ENCODE results near the gene MYO6.

MYO6 gene

DNA sequence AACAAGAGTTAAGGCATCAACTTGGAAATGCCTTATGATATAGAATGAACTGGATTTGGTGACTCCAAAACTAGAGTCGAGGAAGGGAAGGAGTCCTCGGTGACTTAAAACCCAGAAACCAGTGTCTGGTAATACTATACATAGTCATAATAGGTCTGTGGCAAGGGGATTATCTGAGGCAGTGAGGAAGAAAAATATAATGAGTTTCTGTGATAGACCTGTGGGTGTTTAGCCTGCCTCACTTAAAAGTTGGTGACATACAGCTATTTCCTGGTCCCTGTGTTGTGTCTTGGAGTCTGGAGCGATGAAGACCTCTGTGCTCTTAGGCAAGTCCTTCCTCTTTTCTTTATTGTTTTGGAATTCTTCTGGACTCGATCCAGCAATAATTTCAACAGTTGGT lies 5.1 kb upstream of the MYO6 start:
- H3K27ac ChIP-seq (ENCODE audit: low read depth, low read length, poor library complexity, severe bottlenecking), result no peak overlapping the region
- H3K79me2 ChIP-seq (ENCODE audit: insufficient read depth, low read length), result no peaks in the 10 kb centered on the region
- no peaks in the 10 kb centered on the region for H3F3A ChIP-seq (ENCODE audit: insufficient read depth, low read length)
- H3K9ac ChIP-seq (ENCODE audit: low read length), result no peak overlapping the region
- H2AFZ ChIP-seq (ENCODE audit: low read length), result no peak overlapping the region
- no peaks in the 10 kb centered on the region for H3K9me2 ChIP-seq (ENCODE audit: low read depth, low read length)
- no peak overlapping the region for H3K4me3 ChIP-seq (ENCODE audit: low read depth, low read length, poor library complexity, severe bottlenecking)
- H3K27me3 ChIP-seq (ENCODE audit: insufficient read depth, low read length), result 0 out of 2 replicates have a peak, but pooled peaks cover 4% of the 10 kb centered on the region
- no peak overlapping the region for H3K4me2 ChIP-seq (ENCODE audit: low read length)
- peaks cover 15% of the 10 kb centered on the region for H3K4me1 ChIP-seq (ENCODE audit: insufficient read depth, low read length, severe bottlenecking)
- H3K36me3 ChIP-seq (ENCODE audit: insufficient read depth, low read length), result no peaks in the 10 kb centered on the region
- TF ChIP-seq, protein P1, sequence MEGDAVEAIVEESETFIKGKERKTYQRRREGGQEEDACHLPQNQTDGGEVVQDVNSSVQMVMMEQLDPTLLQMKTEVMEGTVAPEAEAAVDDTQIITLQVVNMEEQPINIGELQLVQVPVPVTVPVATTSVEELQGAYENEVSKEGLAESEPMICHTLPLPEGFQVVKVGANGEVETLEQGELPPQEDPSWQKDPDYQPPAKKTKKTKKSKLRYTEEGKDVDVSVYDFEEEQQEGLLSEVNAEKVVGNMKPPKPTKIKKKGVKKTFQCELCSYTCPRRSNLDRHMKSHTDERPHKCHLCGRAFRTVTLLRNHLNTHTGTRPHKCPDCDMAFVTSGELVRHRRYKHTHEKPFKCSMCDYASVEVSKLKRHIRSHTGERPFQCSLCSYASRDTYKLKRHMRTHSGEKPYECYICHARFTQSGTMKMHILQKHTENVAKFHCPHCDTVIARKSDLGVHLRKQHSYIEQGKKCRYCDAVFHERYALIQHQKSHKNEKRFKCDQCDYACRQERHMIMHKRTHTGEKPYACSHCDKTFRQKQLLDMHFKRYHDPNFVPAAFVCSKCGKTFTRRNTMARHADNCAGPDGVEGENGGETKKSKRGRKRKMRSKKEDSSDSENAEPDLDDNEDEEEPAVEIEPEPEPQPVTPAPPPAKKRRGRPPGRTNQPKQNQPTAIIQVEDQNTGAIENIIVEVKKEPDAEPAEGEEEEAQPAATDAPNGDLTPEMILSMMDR (IDR thresholded peaks at IDR 0.05; ENCODE audit: low read length), result no peak
- TF ChIP-seq EZH2 (IDR thresholded peaks at IDR 0.05; ENCODE audit: borderline replicate concordance, low read length), result no peak
- H4K20me1 ChIP-seq (ENCODE audit: insufficient read depth, low read length), result no peaks in the 10 kb centered on the region
- H3K9me3 ChIP-seq (ENCODE audit: low read length), result no peaks in the 10 kb centered on the region

DNA sequence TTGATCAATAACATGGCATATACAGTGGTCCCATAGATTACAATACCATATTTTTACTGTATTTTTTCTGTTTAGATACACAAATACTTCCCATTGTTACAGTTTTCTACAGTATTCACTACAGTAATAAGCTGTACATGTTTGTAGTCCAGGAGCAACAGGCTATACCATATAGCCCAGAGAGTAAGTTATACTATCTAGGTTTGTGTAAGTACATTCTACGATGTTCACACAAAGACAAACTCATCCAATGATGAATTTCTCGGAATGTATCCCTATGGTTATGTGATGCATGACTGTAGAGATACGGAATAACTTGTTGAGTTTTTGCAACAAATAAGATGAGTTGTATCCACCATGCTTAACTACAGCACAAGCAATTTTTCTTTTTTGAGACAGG lies 3.6 kb upstream of the MYO6 start:
- TF ChIP-seq, protein P1 (IDR thresholded peaks at IDR 0.05; ENCODE audit: low read length), result no peak
- TF ChIP-seq EZH2 (IDR thresholded peaks at IDR 0.05; ENCODE audit: borderline replicate concordance, low read length), result no peak
- Histone ChIP-seq H2AFZ (ENCODE audit: low read length) (no peak overlapping the region), H3K36me3 (ENCODE audit: insufficient read depth, low read length) (no peaks in the 10 kb centered on the region), H3K4me1 (ENCODE audit: insufficient read depth, low read length, severe bottlenecking) (peaks cover 21% of the 10 kb centered on the region), H3K9me3 (ENCODE audit: low read length) (no peaks in the 10 kb centered on the region), H3K4me2 (ENCODE audit: low read length) (no peak overlapping the region), H3K79me2 (ENCODE audit: insufficient read depth, low read length) (no peaks in the 10 kb centered on the region), H3K9ac (ENCODE audit: low read length) (no peak overlapping the region), H3F3A (ENCODE audit: insufficient read depth, low read length) (no peaks in the 10 kb centered on the region), H3K27me3 (ENCODE audit: insufficient read depth, low read length) (0 out of 2 replicates have a peak, but pooled peaks cover 4% of the 10 kb centered on the region), H3K9me2 (ENCODE audit: low read depth, low read length) (no peaks in the 10 kb centered on the region), H4K20me1 (ENCODE audit: insufficient read depth, low read length) (no peaks in the 10 kb centered on the region), H3K4me3 (ENCODE audit: low read depth, low read length, poor library complexity, severe bottlenecking) (no peak overlapping the region), H3K27ac (ENCODE audit: low read depth, low read length, poor library complexity, severe bottlenecking) (no peak overlapping the region)

DNA sequence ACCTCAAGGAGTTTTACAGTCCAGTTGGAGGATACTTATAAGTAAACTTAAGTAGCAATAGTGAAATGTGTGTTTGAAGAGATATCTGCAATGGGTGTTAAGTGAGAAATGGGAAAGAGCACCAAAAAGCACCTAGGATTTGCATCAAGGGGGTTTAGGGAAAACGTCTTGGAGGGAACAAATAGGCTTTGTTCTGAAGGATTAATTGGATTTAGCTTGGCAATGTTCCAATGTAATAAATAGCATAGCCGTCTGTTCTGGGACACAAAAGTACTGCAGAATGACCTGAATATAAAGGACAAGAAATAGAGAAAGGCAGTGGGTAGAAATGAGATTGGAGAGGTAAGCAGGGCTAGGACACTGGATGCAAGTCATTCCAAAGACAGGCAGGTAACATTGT lies 2.8 kb upstream of the MYO6 start:
- Histone ChIP-seq H3K9ac (ENCODE audit: low read length) (no peak overlapping the region), H2AFZ (ENCODE audit: low read length) (no peak overlapping the region), H3K4me2 (ENCODE audit: low read length) (no peak overlapping the region), H4K20me1 (ENCODE audit: insufficient read depth, low read length) (no peaks in the 10 kb centered on the region), H3K27ac (ENCODE audit: low read depth, low read length, poor library complexity, severe bottlenecking) (no peak overlapping the region), H3K9me3 (ENCODE audit: low read length) (no peaks in the 10 kb centered on the region), H3K79me2 (ENCODE audit: insufficient read depth, low read length) (no peaks in the 10 kb centered on the region), H3K36me3 (ENCODE audit: insufficient read depth, low read length) (no peaks in the 10 kb centered on the region), H3K27me3 (ENCODE audit: insufficient read depth, low read length) (0 out of 2 replicates have a peak, but pooled peaks cover 4% of the 10 kb centered on the region), H3K4me1 (ENCODE audit: insufficient read depth, low read length, severe bottlenecking) (peaks cover 21% of the 10 kb centered on the region), H3K4me3 (ENCODE audit: low read depth, low read length, poor library complexity, severe bottlenecking) (no peak overlapping the region), H3K9me2 (ENCODE audit: low read depth, low read length) (no peaks in the 10 kb centered on the region), H3F3A (ENCODE audit: insufficient read depth, low read length) (no peaks in the 10 kb centered on the region)
- TF ChIP-seq, protein P1 (IDR thresholded peaks at IDR 0.05; ENCODE audit: low read length), result no peak
- no peak for TF ChIP-seq EZH2 (IDR thresholded peaks at IDR 0.05; ENCODE audit: borderline replicate concordance, low read length)

Data from OCI-LY1 (cell line).